IPS-18c (cell line): ENCODE data around the gene SRSF11.

Experiments used
- H3K4me3 ChIP-seq: 2 replicates; pipeline ENCODE4 v1.7.0; 2013; ENCODE audit warnings: low read depth, mild to moderate bottlenecking, low read length, moderate library complexity; ENCODE audit not compliant: insufficient read depth
- H3K9me3 ChIP-seq: one replicate; pipeline ENCODE4 v1.6.1; 2013; ENCODE audit warnings: mild to moderate bottlenecking, low read length, moderate library complexity; ENCODE audit not compliant: control insufficient read depth, insufficient read depth

The SRSF11 gene

GRCh38 chr1:70210820-70211219 lies 10.4 kb upstream of the SRSF11 start:
- H3K4me3 ChIP-seq, result no peak overlapping the region
- no peaks in the 10 kb centered on the region for H3K9me3 ChIP-seq

GRCh38 chr1:70211541-70211940 lies 9.6 kb upstream of the SRSF11 start:
- no peaks in the 10 kb centered on the region for H3K9me3 ChIP-seq

GRCh38 chr1:70220015-70220414 lies 1.2 kb upstream of the SRSF11 start:
- no peaks in the 10 kb centered on the region for H3K9me3 ChIP-seq
- no peak overlapping the region for H3K4me3 ChIP-seq

More at GRCh38 chr1:70211541-70211940, 9.6 kb upstream of the SRSF11 start:
- H3K4me3 ChIP-seq, result no peak overlapping the region

- Histone ChIP-seq H3K4me3 (peak overlapping the region; percentile 90; the same call in 1 of the 2 replicates), H3K9me3 (no peaks in the 10 kb centered on the region)
Observed at GRCh38 chr1:70220517-70221237, 503 bp upstream of the SRSF11 start.

GRCh38 chr1:70222716-70223235 lies 1.6 kb downstream of the SRSF11 start:
- H3K4me3 ChIP-seq, result no peak overlapping the region
- no peaks in the 10 kb centered on the region for H3K9me3 ChIP-seq

GRCh38 chr1:70224954-70225353 lies 3.8 kb downstream of the SRSF11 start:
- Histone ChIP-seq H3K4me3 (no peak overlapping the region), H3K9me3 (no peaks in the 10 kb centered on the region)

- Histone ChIP-seq H3K4me3 (no peak overlapping the region), H3K9me3 (no peaks in the 10 kb centered on the region)
Observed at GRCh38 chr1:70227439-70227838, 6.3 kb downstream of the SRSF11 start.

- H3K4me3 ChIP-seq, result no peak overlapping the region
- no peaks in the 10 kb centered on the region for H3K9me3 ChIP-seq
Observed at GRCh38 chr1:70228670-70229069, 7.5 kb downstream of the SRSF11 start.

- H3K4me3 ChIP-seq, result no peak overlapping the region
- no peaks in the 10 kb centered on the region for H3K9me3 ChIP-seq
Observed at GRCh38 chr1:70231475-70231874, 10.3 kb downstream of the SRSF11 start.

GRCh38 chr1:70234733-70235132 lies 13.6 kb downstream of the SRSF11 start:
- Histone ChIP-seq H3K9me3 (no peaks in the 10 kb centered on the region), H3K4me3 (no peak overlapping the region)

GRCh38 chr1:70239940-70240339 lies 18.8 kb downstream of the SRSF11 start:
- H3K9me3 ChIP-seq, result no peaks in the 10 kb centered on the region

GRCh38 chr1:70247122-70247521 lies 25.9 kb downstream of the SRSF11 start:
- H3K4me3 ChIP-seq, result no peak overlapping the region
- H3K9me3 ChIP-seq, result no peaks in the 10 kb centered on the region

More at GRCh38 chr1:70239940-70240339, 18.8 kb downstream of the SRSF11 start:
- no peak overlapping the region for H3K4me3 ChIP-seq

GRCh38 chr1:70247768-70248167 lies 26.6 kb downstream of the SRSF11 start:
- Histone ChIP-seq H3K4me3 (no peak overlapping the region), H3K9me3 (no peaks in the 10 kb centered on the region)

GRCh38 chr1:70248729-70249128 lies 27.5 kb downstream of the SRSF11 start:
- Histone ChIP-seq H3K4me3 (no peak overlapping the region), H3K9me3 (no peaks in the 10 kb centered on the region)

- Histone ChIP-seq H3K9me3 (no peaks in the 10 kb centered on the region), H3K4me3 (no peak overlapping the region)
Observed at GRCh38 chr1:70256664-70257063, 35.5 kb downstream of the SRSF11 start.

- H3K9me3 ChIP-seq, result no peaks in the 10 kb centered on the region
Observed at GRCh38 chr1:70264839-70265238, 43.7 kb downstream of the SRSF11 start.

GRCh38 chr1:70265946-70266345 lies 44.8 kb downstream of the SRSF11 start:
- H3K9me3 ChIP-seq, result no peaks in the 10 kb centered on the region
- no peak overlapping the region for H3K4me3 ChIP-seq

More at GRCh38 chr1:70264839-70265238, 43.7 kb downstream of the SRSF11 start:
- H3K4me3 ChIP-seq, result no peak overlapping the region

GRCh38 chr1:70277875-70278274 lies 56.7 kb downstream of the SRSF11 start:
- no peaks in the 10 kb centered on the region for H3K9me3 ChIP-seq
- H3K4me3 ChIP-seq, result no peak overlapping the region

GRCh38 chr1:70278710-70279109 lies 57.5 kb downstream of the SRSF11 start:
- H3K4me3 ChIP-seq, result no peak overlapping the region
- no peaks in the 10 kb centered on the region for H3K9me3 ChIP-seq
